Lower lobe of right lung (tissue), 2 donors: ENCODE results near the gene PPP2R5C. TPM values are rescaled to one million over a fixed set of nuclear protein-coding genes. Genes with fewer than 3 reads are reported as not detected.

Experiments used
- ATAC-seq, 2 donors: fragments of 200-7000 bp; cut with Tn5 transposase; one replicate each; pipeline ENCODE4 v1.9.1; 2020 to 2022; ENCODE audit warnings: mild to moderate bottlenecking in 2 of 2, moderate library complexity in 2 of 2
- DNase-seq: peaks from one replicate; pipeline ENCODE4 v3.0.0-alpha.2; 2020
- H3K27ac ChIP-seq: fragments of 200-600 bp; one replicate; pipeline ENCODE4 v1.8.0; 2022
- H3K27me3 ChIP-seq: fragments of 200-600 bp; one replicate; pipeline ENCODE4 v1.8.0; 2022; ENCODE audit warnings: low read depth
- H3K36me3 ChIP-seq: fragments of 200-600 bp; one replicate; pipeline ENCODE4 v1.8.0; 2022; ENCODE audit warnings: mild to moderate bottlenecking
- H3K4me1 ChIP-seq: fragments of 200-600 bp; one replicate; pipeline ENCODE4 v1.8.0; 2022
- H3K4me3 ChIP-seq: fragments of 200-600 bp; one replicate; pipeline ENCODE4 v1.8.0; 2022; ENCODE audit warnings: mild to moderate bottlenecking
- H3K9me3 ChIP-seq: fragments of 200-600 bp; one replicate; pipeline ENCODE4 v1.8.0; 2022
- intact Hi-C: fragments of 100-400 bp; cut with DNase I; formaldehyde crosslinking; loops from one replicate; pipeline ENCODE4 v1.11.0; 2022
- total RNA-seq: library from RNA; stranded (reverse); fragmentation: NEBNext Ultra II Directional; extraction: Animal tissue kit (Norgen Biotek cat#: 25700); gene quantifications from one replicate; pipeline ENCODE4 v1.2.1, GENCODE V29; 2021
- TF ChIP-seq, protein P1 (sequence below): fragments of 200-600 bp; IDR thresholded peaks from one replicate; pipeline ENCODE4 v1.8.0; 2022; ENCODE audit warnings: antibody characterized with exemption, mild to moderate bottlenecking
- donor health status: DM: no; HTN: yes; CAD: no; lungs with severe emphysema.

PPP2R5C gene
- total RNA-seq, 1 donor from 2014 or later, result 160 TPM

DNA sequence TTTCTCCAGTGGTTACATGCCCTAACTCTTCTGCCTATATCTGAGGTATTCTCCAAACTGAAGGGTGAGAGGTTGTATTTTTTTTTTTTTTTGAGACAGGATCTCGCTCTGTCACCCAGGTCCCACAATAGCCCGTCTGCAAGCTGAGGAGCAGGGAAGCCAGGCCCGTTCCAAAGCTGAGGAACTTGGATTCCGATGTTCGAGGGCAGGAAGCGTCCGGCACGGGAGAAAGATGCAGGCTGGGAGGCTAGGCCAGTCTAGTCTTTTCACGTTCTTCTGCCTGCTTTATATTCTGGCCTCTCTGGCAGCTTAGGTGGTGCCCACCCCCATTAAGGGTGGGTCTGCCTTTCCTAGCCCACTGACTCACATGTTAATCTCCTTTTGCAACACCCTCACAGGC, 135.8 kb downstream of the PPP2R5C start:
- Histone ChIP-seq H3K27ac (no peak overlapping the region), H3K9me3 (no peaks in the 10 kb centered on the region), H3K4me3 (no peak overlapping the region), H3K4me1 (no peaks in the 10 kb centered on the region), H3K27me3 (no peaks in the 10 kb centered on the region), H3K36me3 (peaks cover 98% of the 10 kb centered on the region)
- ATAC-seq (no peak), DNase-seq (no peak)
- intact Hi-C loops, result no loop called here
- TF ChIP-seq, protein P1, sequence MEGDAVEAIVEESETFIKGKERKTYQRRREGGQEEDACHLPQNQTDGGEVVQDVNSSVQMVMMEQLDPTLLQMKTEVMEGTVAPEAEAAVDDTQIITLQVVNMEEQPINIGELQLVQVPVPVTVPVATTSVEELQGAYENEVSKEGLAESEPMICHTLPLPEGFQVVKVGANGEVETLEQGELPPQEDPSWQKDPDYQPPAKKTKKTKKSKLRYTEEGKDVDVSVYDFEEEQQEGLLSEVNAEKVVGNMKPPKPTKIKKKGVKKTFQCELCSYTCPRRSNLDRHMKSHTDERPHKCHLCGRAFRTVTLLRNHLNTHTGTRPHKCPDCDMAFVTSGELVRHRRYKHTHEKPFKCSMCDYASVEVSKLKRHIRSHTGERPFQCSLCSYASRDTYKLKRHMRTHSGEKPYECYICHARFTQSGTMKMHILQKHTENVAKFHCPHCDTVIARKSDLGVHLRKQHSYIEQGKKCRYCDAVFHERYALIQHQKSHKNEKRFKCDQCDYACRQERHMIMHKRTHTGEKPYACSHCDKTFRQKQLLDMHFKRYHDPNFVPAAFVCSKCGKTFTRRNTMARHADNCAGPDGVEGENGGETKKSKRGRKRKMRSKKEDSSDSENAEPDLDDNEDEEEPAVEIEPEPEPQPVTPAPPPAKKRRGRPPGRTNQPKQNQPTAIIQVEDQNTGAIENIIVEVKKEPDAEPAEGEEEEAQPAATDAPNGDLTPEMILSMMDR, result no peak

- H3K27me3 ChIP-seq, result no peaks in the 10 kb centered on the region
- H3K4me3 ChIP-seq, result no peak overlapping the region
- H3K27ac ChIP-seq, result no peak overlapping the region
- intact Hi-C loops, result no loop called here
- H3K9me3 ChIP-seq, result no peaks in the 10 kb centered on the region
- DNase-seq (no peak), ATAC-seq (no peak)
- TF ChIP-seq, protein P1, result no peak
- H3K36me3 ChIP-seq, result peaks cover 98% of the 10 kb centered on the region
- no peaks in the 10 kb centered on the region for H3K4me1 ChIP-seq
Measured at GRCh38 chr14:101898416-101898815, 136.9 kb downstream of the PPP2R5C start.

DNA sequence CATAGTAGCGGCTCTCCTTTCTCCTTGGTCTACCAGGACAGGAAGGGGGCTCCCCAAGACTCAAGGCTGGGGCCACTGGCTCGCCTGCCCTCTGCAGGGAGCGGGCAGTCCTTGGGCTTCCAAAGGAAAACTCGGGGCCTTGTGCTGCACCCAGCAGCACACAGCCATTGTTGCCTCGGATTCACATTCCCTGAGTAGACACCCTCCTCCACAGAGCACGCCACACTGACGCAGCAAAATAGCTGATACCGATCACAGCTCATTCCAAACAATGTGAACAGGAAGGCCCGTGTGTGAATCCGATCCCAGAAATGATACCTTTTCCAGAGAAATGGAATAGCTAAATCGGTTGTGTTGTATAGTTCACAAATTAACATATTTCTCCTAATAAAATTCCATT, 137.8 kb downstream of the PPP2R5C start:
- Histone ChIP-seq H3K9me3 (no peaks in the 10 kb centered on the region), H3K27ac (no peak overlapping the region), H3K4me3 (no peak overlapping the region), H3K27me3 (no peaks in the 10 kb centered on the region), H3K36me3 (peaks cover 98% of the 10 kb centered on the region), H3K4me1 (no peaks in the 10 kb centered on the region)
- DNase-seq (no peak), ATAC-seq (no peak)
- TF ChIP-seq, protein P1, result no peak
- intact Hi-C loops, result no loop called here

DNA sequence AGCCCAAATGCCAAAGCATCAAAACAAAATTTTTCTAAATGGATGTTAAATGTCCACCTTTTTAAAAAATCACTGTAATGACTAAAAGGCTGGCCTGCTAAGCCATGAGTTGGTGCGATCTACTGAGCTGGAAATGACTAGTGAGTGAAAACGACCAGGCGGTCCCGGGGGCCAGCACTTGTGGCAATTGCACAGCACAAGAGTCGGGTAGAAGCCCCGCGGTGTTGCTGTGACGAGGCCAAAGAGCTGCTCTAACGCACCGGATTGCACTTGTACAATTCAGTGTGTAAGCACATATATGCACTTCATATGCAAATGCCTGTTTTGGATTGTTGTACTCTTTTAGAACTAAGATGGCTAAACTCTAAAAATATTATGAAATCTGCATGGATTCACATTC, 138.7 kb downstream of the PPP2R5C start:
- DNase-seq, result no peak
- Histone ChIP-seq H3K36me3 (peaks cover 99% of the 10 kb centered on the region), H3K27ac (no peak overlapping the region), H3K9me3 (no peaks in the 10 kb centered on the region), H3K4me1 (no peaks in the 10 kb centered on the region), H3K27me3 (no peaks in the 10 kb centered on the region), H3K4me3 (no peak overlapping the region)
- TF ChIP-seq, protein P1, result no peak
- ATAC-seq, result no peak
- intact Hi-C loops, result no loop called here

GRCh38 chr14:101903111-101903561, 141.6 kb downstream of the PPP2R5C start:
- DNase-seq, result no peak

More at GRCh38 chr14:101903111-101903561, 141.6 kb downstream of the PPP2R5C start:
- no peak overlapping the region for H3K4me3 ChIP-seq
- TF ChIP-seq, protein P1, result no peak
- no peaks in the 10 kb centered on the region for H3K4me1 ChIP-seq
- no peaks in the 10 kb centered on the region for H3K27me3 ChIP-seq
- no peak for ATAC-seq
- intact Hi-C loops, result no loop called here
- H3K36me3 ChIP-seq, result peaks cover 99% of the 10 kb centered on the region
- H3K9me3 ChIP-seq, result no peaks in the 10 kb centered on the region
- no peak overlapping the region for H3K27ac ChIP-seq
